Measurements from ENCODE around the gene ATRAID.
"Not testable (repeated sequence)": the region's sequence is repeated elsewhere in the genome, so short reads cannot be mapped to it uniquely, and the experiment has no call there.

The ATRAID gene, protein sequence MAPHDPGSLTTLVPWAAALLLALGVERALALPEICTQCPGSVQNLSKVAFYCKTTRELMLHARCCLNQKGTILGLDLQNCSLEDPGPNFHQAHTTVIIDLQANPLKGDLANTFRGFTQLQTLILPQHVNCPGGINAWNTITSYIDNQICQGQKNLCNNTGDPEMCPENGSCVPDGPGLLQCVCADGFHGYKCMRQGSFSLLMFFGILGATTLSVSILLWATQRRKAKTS

DNA sequence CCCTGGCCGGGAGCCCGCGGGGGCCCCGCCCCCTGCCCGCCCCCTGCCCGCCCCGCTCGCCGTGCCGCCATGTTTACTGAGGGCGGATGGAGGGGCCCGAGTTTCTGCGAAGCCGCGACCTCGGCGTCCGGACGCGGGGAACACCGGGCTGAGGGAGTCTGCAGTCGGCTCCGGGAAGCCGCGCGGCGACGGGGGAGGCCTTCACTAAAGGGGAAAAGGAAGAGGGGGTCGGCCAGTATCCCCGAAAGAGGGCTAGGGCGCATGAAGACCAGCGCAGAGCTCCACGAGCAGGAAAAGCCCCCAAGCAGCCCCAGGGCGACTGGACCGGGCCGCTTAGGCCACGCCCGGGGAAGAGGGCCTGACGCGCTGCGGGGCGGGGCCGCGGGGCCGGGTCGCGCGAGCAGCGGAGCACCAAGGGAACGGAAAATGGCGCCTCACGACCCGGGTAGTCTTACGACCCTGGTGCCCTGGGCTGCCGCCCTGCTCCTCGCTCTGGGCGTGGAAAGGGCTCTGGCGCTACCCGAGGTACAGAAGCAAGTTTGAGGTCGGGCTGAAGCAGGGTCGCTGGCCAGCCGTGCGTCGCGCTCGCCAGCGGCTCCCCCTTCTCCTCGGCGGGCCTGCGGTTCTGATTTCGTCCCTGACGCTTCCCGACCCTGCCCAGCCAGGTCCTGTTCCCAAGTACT is at the start of gene ATRAID, which contains the start of gene SLC5A6:
Gene ATRAID, plus strand, starts transcription at position 99 of the 683 bp plus-strand sequence. Its CDS starts 328 bp downstream, at position 427.
Gene SLC5A6, minus strand, starts transcription at position 326 of the 683 bp plus-strand sequence. CDS start 4,618 bp downstream, outside the sequence.
- DNase-seq (ENCODE audit: low spot score) = peak; percentile 92

DNA sequence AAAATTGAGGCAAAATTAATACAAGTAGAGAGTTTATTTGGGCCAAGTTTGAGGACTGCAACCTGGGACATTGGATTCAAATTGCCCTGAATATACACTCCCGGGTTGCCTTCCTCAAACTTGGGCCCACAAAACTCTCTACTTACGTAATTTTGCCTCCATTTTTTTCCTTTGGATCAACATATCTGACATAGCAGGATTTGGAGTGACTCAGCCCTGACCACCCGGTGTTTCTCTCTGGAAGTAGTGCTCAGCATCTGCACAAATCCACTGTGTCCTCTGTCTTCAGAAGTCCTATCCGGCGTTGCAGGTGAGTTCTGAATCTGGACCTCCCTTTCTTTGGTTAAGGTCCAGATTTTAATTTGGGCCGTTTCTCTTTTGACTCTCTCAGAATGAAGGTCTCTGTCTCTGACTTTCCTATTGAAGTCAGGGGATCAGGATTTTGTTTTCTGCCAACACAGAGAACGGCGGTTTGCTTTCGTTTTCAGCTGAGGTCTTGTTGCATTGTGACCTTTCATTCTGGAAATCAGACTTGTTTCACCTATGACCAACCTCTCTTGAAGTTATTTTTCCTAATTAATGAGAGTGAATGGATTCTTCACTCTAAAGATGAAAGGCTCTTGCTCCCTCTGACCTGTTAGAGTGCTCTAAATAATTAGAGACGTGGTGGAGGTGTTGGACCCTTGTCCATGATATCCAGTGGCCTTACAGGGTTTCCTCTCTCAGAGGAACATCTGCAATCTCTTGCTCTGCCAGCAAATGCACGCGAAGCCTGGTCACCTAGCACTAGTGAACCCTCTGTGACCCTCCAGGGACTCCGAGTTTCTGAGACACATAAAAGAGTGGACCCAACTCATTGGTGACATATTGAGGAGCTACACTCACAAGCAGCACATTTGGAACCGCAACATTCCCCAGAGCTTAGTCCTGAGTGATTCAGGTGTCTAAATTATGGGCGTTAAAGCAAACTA is 49.4 kb upstream of the ATRAID start:
- DNase-seq (ENCODE audit: low spot score) = no peak

GRCh38 chr2:27164960-27165763 is 46.7 kb upstream of the ATRAID start:
- no peak for DNase-seq (ENCODE audit: low spot score)

GRCh38 chr2:27170581-27171337 is 41.1 kb upstream of the ATRAID start:
- DNase-seq (ENCODE audit: low spot score) = no peak

- DNase-seq (ENCODE audit: low spot score) = no peak
Observed at GRCh38 chr2:27171351-27171848, 40.4 kb upstream of the ATRAID start.

DNA sequence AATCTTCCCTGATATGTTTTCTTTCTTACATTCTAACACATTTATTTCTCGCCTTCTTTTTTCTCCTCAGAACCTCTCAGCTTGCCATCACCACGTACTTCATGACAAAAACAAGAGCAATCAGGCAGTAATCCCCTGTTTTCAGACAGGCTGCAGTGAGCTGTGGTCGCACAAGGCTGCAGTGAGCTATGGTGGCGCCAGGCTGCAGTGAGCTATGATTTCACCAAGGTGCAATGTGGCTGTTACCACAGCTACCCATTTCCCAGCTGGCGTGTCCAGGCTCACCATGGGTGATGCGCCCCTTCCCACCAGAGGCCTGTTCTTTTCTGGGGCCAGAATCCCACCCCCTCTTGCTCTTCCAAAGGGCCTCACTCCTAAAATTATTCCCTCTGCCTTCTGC is 37.2 kb upstream of the ATRAID start:
- DNase-seq (ENCODE audit: low spot score) = no peak

DNA sequence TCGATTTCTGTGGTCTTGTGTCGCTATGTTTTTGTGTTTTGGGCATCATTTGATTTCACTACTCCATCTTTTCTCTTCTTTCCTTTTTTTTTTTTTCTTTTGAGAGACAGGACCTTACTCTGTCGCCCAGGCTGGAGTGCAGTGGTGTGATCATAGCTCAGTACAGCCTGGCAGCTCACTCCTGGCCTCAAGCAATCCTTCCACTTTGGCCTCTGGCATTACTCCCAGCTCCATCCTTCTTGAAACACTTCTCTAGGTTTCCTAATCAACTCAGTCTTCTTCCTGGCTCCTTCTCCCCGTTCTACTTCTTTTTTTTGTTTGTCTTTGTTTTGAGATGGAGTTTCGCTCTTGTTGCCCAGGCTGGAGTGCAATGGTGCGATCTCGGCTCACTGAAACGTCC is 36.5 kb upstream of the ATRAID start:
- DNase-seq (ENCODE audit: low spot score) = no peak

DNA sequence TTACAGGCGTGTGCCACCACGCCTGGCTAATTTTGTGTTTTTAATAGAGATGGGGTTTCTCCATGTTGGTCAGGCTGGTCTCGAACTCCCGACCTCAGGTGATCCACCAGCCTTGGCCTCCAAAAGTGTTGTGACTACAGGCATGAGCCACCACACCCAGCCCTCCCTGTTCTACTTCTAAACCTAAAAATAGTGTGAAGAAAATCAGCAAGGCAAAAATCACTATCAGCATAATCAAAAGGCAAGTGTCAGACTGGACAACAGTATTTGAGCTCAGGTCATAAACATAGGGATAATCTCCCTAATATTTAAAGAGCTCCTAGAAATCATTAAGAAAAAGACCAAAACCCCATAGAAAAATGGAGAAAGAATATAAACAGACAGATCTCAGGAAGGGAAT is 36.1 kb upstream of the ATRAID start:
- not testable (repeated sequence) for DNase-seq (ENCODE audit: low spot score)

- DNase-seq (ENCODE audit: low spot score) = no peak
Observed at GRCh38 chr2:27177441-27178351, 34.1 kb upstream of the ATRAID start.

DNA sequence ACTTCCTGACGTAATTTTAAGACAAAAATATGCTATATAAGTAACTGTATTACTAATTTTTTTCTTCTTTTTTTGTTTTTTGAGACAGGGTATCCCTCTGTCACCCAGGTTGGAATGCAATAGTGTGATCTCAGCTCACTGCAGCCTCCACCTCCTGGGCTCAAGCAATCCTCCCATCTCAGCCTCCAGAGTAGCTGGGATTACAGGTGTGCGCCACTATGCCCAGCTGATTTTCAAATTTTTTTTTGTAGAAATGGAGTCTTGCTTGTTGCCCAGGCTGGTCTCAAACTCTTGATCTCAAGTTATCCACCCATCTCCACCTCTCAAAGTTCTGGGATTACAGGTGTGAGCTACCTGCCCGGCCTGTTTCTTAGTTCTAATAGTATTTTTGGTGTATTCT is 33.4 kb upstream of the ATRAID start:
- DNase-seq (ENCODE audit: low spot score) = no peak

- no peak for DNase-seq (ENCODE audit: low spot score)
Observed at GRCh38 chr2:27179344-27180000, 32.4 kb upstream of the ATRAID start.

DNA sequence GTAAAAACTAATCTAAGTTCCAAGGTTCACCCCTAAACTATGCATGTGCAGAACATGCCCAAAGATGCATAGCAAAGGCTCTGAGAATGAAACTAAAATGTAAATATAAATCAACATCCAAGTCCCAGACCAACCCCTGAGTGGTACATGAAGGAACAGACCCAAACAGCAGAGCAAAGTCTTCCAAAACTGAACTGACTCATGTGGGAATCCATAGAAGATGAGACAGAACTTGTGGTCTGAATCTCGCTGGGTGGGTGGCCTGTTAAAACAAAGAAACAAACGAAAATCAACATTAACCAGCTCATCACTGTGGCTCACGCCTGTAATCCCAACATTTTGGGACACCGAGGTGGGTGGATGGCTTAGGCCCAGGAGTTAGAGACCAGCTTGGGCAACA is 29.5 kb upstream of the ATRAID start:
- DNase-seq (ENCODE audit: low spot score) = no peak

- no peak for DNase-seq (ENCODE audit: low spot score)
Observed at GRCh38 chr2:27184115-27184514, 27.7 kb upstream of the ATRAID start.

DNA sequence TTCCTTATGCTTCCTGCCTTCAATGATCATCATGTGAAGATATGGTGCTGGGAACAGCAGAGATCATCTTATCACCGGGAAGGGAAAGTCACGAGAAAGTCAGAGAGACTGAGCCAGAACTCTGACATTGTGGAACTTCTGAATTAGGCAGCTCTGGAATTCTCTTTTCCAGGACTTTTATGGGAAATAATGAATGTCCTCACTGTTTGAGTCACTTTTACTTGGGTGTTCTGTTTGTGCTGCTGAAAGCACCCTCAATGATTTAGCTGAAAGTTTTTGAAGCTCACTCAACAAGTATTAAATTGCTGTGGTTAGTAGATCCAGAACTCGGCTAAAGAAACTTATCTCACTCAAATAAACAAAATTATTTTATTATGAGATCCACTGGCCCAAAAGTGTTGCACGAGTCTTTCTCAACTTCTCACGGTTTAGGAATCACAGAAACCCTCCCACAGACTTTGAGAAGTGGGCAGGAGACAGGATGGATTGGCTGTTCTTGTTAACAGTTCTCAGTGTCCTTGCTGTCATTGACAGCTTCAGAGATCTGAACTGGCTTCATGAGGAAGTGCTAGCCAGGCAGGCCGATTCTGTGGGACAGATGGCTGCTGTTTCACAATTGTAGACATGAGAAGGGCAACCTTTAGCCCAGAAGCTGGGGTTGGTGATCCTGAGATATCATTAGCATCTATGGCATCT is 26.4 kb upstream of the ATRAID start:
- DNase-seq (ENCODE audit: low spot score) = peak; percentile 35

DNA sequence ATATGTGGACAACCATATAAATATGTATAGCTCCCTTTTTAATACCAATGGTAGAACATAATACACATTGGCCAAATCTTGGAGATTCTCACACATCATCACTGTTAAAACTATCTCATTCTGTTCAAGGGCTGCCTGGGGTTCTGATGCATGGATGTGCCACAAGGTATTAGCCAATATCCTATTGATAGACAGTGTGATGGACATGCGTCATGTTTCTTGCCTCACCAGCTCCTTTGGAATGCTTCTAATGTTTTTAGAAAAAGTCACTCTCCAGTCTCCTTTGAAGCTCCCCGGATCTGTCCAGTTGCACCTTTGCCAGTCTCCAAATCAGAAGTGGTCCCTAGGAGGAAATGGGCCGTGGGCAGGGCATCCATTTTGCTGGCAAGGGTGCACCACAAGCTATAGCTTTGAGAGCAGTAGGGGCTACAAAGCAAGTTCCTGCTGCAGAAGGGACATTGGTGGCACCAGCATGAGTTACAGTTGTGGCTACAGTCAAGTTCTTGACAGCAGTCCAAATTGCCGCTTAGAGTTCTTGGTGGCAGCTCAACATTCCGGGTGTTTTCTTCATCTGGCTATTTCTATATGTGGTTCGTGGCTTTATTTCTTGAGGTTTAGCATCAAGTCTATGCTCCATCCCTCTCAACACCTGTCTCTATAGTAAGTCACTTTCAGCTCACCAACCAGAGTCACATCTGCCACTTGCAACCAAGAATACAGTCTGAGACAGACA is 25.1 kb upstream of the ATRAID start:
- DNase-seq (ENCODE audit: low spot score) = no peak

GRCh38 chr2:27189989-27190388 is 21.9 kb upstream of the ATRAID start:
- no peak for DNase-seq (ENCODE audit: low spot score)

GRCh38 chr2:27191070-27191829 is 20.6 kb upstream of the ATRAID start:
- no peak for DNase-seq (ENCODE audit: low spot score)

Data from HuH-7 (cell line).